PFSK-1 (cell line): Measurements from ENCODE around the gene ORAI1.

Source experiments
- FOXP2 ChIP-seq: optimal IDR thresholded peaks from 2 replicates; pipeline ENCODE3; 2011; ENCODE audit warnings: borderline replicate concordance, control low read depth, inconsistent platforms; ENCODE audit not compliant: insufficient read depth; ENCODE audit errors: extremely low read length, extremely low read depth
- POLR2AphosphoS5 ChIP-seq: IDR thresholded peaks from 2 replicates; pipeline ENCODE4 v1.6.1; 2012; ENCODE audit warnings: low read depth, mild to moderate bottlenecking, control low read depth, low read length, moderate library complexity
- REST ChIP-seq, 2 experiments: IDR thresholded peaks; 2 replicates each; pipeline versions ENCODE4 v1.6.1 to v1.8.0; 2011 to 2012; ENCODE audit warnings: low read depth in 2 of 2, low read length in 2 of 2, control low read depth in 1 of 2, inconsistent platforms in 1 of 2, mild to moderate bottlenecking in 1 of 2, moderate library complexity in 1 of 2; ENCODE audit not compliant: insufficient read depth in 1 of 2
- SIN3A ChIP-seq: IDR thresholded peaks from 2 replicates; pipeline ENCODE4 v1.6.1; 2012; ENCODE audit warnings: mild to moderate bottlenecking, low read length, moderate library complexity, borderline replicate concordance; ENCODE audit not compliant: insufficient read depth
- TAF1 ChIP-seq: IDR thresholded peaks from 2 replicates; pipeline ENCODE4 v1.6.1; 2012; ENCODE audit warnings: low read length, control low read depth, borderline replicate concordance; ENCODE audit not compliant: insufficient read depth

DNA sequence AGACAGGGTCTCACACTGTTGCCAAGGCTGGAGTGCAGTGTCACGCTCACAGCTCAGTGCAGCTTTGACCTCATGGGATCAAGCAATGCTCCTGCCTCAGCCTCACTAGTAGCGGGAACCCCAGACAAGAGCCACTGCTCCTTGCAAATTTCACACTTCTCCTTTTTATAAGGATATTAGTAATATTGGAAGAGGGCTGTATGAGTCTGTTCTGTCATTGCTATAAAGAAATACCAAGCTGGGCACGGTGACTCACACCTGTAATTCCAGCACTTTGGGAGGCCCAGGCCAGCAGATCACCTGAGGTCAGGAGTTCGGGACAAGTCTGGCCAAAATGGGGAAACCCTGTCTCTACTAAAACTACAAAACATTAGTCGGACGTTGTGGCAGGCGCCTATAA lies 12.9 kb upstream of the ORAI1 start:
- TF ChIP-seq POLR2AphosphoS5 (no peak), SIN3A (no peak), REST (IDR thresholded peaks at IDR 0.05; ENCODE audit: insufficient read depth in 1 of 2, low read depth in 2 of 2, low read length in 2 of 2) (no peak), TAF1 (no peak), FOXP2 (no peak)
